ENCODE data around the gene GPX1. TPM values are rescaled to one million over a fixed set of nuclear protein-coding genes. Genes with fewer than 3 reads are reported as not detected.
"Not testable (repeated sequence)": the region's sequence is repeated elsewhere in the genome, so short reads cannot be mapped to it uniquely, and the experiment has no call there.

GPX1 gene
- total RNA-seq = 120 TPM in 2 replicates

GRCh38 chr3:49358217-49358883 lies at the start of gene GPX1:
TSS of gene GPX1 (minus strand) at chr3:49358353. CDS start at chr3:49358278, 75 bp downstream.
- intact Hi-C loops (cut with micrococcal nuclease) = loop anchor here (1.0 to 5.0 kb wide), 8 partner anchors 18 to 440 kb away; partner anchors contain the start of genes APEH, ARIH2, DAG1 and IMPDH2

- intact Hi-C loops (cut with micrococcal nuclease) = no loop called here
Measured at GRCh38 chr3:49406571-49407565, 48.7 kb upstream of the GPX1 start.

DNA sequence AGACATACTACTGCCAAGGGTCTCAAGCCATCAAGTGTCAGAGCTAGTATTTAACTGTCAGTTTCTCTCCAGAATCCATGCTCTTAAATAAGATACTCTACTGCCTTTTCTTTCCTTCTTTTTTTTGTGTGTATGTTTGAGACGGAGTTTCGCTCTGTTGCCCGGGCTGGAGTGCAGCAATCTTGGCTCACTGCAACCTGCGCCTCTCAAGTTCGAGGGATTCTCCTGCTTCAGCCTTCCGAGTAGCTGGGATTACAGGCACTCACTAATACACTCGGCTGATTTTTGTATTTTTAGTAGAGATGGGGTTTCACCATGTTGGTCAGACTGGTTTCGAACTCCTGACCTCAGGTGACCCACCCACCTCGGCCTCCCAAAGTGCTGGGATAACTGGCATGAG lies 47.4 kb upstream of the GPX1 start:
- intact Hi-C loops (cut with micrococcal nuclease) = not testable (repeated sequence)

DNA sequence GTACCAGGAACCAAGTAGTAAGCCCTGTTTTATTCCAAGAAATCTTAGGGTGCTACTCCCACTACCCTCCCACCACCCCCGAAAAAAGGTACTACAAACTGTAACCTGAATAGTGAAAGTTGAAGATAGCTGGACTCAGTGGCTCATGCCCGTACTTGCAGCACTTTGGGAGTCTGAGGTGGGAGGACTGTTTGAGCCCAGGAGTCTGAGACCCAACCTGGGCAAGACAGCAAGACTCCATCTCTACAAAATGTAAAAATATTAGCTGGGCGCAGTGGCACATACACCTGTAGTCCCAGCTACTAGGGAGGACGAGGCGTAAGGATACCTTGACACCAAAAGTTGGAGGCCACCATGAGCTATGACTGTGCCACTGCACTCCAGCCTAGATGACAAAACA lies 45.7 kb upstream of the GPX1 start:
- intact Hi-C loops (cut with micrococcal nuclease) = no loop called here

GRCh38 chr3:49401766-49402165 lies 43.6 kb upstream of the GPX1 start:
- intact Hi-C loops (cut with micrococcal nuclease) = no loop called here

DNA sequence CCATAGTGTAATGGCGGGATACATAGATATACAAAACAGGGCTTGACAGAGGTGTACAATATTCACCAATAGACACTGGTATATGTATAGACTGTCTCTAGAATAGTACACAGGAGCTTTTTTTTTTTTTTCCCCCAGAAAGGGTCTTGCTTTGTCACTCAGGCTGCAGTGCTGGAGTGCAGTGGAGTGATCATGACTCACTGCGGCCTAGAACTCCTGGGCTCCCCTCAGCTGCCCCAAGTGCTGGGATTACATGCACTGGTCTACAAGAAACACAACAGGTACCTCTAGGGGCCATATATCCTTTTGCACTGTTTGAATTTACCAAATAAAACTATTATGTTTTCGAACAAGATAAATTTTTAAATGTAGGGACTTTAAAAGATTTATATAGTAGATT lies 41.3 kb upstream of the GPX1 start:
- intact Hi-C loops (cut with micrococcal nuclease) = no loop called here

GRCh38 chr3:49397470-49397869 lies 39.3 kb upstream of the GPX1 start:
- intact Hi-C loops (cut with micrococcal nuclease) = no loop called here

DNA sequence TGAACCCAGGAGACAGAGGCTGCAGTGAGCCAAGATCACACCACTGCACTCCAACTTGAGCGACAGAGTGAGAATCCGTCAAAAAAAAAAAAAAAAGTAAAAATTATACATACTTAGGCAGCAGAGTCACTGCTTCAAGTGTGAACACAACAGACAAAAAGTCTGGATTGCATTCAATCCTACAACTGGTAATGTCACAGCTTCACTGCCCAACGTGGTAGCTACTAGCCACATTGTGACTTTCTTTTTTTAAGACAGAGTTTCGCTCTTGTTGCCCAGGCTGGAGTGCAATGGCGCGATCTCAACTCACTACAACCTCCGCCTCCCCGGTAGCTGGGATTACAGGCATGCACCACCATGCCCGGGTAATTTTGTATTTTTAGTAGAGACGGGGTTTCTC lies 33.2 kb upstream of the GPX1 start:
- intact Hi-C loops (cut with micrococcal nuclease) = not testable (repeated sequence)

DNA sequence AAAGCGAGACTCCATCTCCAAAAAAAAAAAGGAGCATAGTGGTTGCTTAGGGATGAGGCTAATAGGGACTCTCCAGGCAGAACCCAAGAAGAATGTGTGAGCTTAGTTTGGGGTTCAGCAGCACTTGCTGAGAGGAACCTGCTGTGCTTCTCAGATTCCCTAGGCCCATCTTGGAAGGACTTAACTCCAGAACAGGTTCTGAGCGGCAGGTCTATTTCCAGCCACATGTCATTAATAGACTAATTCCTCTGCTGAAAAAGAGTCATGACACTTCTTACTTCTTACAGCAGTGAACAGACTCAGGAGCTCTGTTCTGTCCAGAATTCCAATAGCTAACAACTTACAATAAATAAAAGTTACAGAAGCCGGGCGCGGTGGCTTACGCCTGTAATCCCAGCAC lies 31.1 kb upstream of the GPX1 start:
- intact Hi-C loops (cut with micrococcal nuclease) = no loop called here

DNA sequence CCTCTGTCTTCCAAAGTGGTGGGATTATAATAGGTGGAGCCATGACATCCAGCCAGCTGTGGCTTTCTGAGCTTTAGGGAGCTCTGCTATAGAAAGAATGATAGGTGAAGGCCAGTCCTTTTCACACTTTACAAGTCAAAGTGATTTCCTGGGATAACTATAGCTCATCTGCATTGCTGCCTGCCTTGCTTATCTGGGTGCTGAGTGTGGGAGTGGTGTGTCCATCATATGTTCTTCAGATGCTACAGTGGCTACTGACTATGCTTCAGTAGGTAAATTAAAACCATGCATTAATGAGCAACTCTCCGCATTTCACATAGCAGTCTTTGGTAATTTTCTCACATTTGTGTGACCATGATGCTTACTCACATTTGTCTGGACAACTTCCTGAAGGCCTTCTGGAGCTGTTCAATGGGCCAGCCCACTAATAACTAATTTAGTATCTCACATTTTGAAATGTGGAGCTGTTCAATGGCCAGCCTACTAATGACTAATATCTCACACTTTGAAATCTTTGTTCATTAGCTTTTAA lies 30.2 kb upstream of the GPX1 start:
- intact Hi-C loops (cut with micrococcal nuclease) = no loop called here

DNA sequence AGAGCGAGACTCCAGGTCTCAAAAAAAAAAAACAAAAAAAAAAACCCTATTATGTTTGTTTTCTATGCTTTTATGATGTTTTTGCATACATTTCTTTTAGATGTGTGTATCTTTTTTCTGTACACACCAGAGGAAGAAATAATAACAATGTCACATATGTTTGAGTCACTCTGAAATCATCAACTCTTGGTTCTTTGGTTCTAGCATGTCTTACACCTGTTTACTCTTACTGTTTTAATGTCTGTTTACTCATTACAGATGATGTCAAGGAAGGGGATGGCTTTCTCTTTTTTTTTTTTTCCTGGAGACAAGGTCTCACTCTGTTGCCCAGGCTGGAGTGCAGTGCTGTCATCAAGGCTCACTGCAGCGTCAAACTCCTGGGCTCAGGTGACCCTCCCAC lies 29.6 kb upstream of the GPX1 start:
- intact Hi-C loops (cut with micrococcal nuclease) = no loop called here

DNA sequence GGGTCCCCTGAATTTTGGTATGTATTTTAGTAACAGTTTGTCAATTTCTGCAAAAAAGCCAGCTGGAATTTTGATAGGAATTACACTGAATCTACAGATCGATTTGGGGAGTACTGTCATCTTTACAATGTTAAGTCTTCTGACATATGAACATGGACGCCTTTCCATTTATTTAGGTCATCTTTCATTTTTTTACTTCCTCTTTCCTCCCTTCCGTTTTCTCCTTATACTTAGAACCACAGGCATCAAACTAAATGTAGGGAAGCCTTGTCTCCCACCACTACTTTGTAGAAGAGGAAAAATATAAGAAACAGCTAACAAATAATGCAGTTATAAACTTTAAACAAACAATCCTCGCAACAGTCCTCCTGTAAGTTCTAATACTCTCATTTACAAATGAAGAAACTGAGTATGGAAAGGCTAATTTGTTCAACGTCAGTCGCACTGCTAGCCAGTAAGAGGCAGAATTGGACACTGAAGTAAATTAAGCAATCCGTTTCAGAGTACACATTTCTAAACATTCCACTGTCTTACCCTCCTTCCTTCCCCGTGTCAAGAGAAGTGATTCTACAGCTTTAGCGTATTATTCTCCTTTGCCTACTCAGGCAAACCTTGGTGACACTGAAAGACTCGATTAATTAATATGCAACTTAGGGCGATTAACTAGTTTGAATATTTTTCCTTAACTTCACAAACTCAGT lies 28.1 kb upstream of the GPX1 start:
- intact Hi-C loops (cut with micrococcal nuclease) = no loop called here

DNA sequence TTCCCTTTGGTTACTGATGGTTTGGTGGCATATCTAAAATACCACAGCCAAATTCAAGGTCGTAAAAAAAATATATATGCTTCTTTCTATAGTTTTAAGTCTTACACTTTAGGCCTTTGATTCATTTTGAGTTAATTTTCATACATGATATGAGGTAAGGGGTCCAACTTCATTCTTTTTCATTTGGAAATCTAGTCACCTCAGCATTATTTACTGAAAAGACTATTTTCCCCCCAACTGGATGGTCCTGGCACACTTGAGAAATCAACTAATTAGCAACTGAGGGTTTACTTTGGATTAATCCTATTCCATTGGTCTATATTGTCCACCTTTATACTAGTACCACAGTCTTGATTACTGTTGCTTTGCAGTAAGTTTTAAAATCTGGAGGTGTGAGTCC lies 27.5 kb upstream of the GPX1 start:
- intact Hi-C loops (cut with micrococcal nuclease) = no loop called here

GRCh38 chr3:49383387-49383786 lies 25.2 kb upstream of the GPX1 start:
- intact Hi-C loops (cut with micrococcal nuclease) = no loop called here

GRCh38 chr3:49378249-49378895 lies 20.2 kb upstream of the GPX1 start:
- intact Hi-C loops (cut with micrococcal nuclease) = no loop called here

- intact Hi-C loops (cut with micrococcal nuclease) = loop anchor here (1.0 kb wide), 1 partner anchor 35 kb away; the partner anchor contains the start of gene TCTA
Measured at GRCh38 chr3:49377483-49377882, 19.3 kb upstream of the GPX1 start.

DNA sequence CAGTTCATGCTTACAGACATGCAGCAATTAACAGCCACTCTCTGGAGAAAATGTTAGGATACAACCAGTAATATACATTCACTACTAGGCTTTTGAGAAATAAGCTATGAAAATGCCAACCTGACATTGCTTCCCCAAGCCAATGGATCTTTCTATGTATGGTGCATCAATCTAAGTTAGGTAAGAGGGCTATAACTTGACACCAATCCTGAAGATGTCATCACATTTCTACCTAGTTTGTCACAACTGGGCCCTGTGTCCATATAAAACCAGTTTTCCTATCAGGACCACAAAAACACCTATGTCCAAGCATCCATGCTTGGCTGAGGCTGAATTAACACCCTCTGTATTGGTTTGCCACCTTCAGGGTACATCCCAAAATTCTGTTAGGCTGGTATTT lies 13.8 kb upstream of the GPX1 start:
- intact Hi-C loops (cut with micrococcal nuclease) = no loop called here

GRCh38 chr3:49370585-49371290 lies 12.6 kb upstream of the GPX1 start:
- intact Hi-C loops (cut with micrococcal nuclease) = no loop called here

DNA sequence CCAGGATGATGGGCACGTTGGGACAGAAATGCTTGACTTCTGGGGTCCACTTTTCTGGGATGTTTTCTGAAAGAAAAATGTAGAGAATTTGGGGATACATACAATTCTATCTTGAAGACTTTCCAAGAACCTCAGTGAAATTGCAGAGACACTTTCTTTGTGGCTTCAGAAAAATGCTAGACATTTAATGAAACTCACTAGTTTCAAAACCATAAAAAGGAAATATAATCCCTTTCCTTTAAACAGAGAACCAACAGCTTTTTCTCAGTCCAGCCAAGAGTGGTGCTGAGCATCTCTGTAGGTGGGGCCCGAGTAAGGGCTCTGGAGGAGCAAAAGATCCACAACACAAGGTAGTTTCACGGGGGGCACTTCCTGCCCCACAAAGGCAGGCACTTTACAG lies 4.4 kb upstream of the GPX1 start:
- intact Hi-C loops (cut with micrococcal nuclease) = no loop called here

DNA sequence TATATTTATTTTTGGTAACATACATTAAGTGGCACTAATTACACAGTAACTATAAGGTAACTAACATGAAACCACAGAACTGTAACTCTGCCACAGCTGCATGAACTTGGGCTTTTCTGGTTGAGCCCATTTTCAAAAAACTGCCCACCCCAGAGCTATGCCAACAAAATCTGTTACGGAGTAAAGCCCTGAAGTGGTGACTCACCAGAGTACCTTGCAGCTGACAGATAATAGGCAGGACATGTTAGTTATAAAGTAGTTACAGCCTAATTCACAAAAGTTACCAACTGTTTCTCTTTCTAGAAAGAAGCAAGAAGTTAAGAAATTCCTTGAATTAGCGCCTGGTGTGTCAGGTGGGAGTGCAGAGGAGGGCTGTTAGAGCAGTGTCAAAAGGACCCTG lies 1.5 kb upstream of the GPX1 start:
- intact Hi-C loops (cut with micrococcal nuclease) = loop anchor here (5.0 kb wide), 2 partner anchors 313 to 332 kb away; partner anchors contain the start of genes APEH and IMPDH2

Measured in T-helper 1 cell treated with Interleukin-12 subunit alpha and Interleukin-12 subunit beta and Interleukin-4 antibody, amounts not matched to agents 30 ng/mL and 1 ng/mL, for 36 hours (primary cell).